Measurements from ENCODE around the gene PDE11A.

PDE11A gene

DNA sequence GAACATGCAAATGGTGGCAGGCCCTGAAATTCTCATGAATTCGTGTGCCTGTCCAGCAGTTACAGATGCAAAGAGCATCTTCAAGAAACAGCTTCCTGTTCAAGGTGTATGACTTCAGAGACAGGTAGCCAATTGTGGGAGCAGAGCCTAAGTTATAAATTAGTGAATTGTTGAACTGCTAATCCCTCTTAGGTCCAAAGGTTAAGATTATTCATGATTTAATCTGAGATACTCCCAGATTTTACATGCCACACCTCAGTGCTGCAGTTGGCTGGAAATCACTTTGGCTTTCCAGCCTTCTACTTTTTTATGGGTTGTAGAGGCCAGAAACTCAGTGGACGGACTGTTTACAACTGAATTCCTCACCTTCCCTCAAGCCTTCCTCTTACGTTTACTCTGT lies 432.2 kb downstream of the PDE11A start:
- ATAC-seq: no peak
- TF ChIP-seq ARNTL (CRISPR knock-in tag; IDR thresholded peaks at IDR 0.05; ENCODE audit: borderline replicate concordance, low read depth) (no peak), ZFP30 (CRISPR knock-in tag; IDR thresholded peaks at IDR 0.05) (no peak), ZNF70 (CRISPR knock-in tag; IDR thresholded peaks at IDR 0.05) (no peak), GLIS3 (CRISPR knock-in tag; IDR thresholded peaks at IDR 0.05) (no peak), ESRRG (CRISPR knock-in tag; IDR thresholded peaks at IDR 0.05) (no peak), ZNF565 (CRISPR knock-in tag; conservative IDR thresholded peaks at IDR 0.05; ENCODE audit: low read depth) (no peak), BACH2 (CRISPR knock-in tag; IDR thresholded peaks at IDR 0.05; ENCODE audit: borderline replicate concordance) (no peak), RARB (CRISPR knock-in tag; IDR thresholded peaks at IDR 0.05) (no peak), TCF4 (CRISPR knock-in tag; IDR thresholded peaks at IDR 0.05; ENCODE audit: borderline replicate concordance) (no peak), PPARA (CRISPR knock-in tag; IDR thresholded peaks at IDR 0.05; ENCODE audit: borderline replicate concordance) (no peak)
- TF ChIP-seq, protein P1, sequence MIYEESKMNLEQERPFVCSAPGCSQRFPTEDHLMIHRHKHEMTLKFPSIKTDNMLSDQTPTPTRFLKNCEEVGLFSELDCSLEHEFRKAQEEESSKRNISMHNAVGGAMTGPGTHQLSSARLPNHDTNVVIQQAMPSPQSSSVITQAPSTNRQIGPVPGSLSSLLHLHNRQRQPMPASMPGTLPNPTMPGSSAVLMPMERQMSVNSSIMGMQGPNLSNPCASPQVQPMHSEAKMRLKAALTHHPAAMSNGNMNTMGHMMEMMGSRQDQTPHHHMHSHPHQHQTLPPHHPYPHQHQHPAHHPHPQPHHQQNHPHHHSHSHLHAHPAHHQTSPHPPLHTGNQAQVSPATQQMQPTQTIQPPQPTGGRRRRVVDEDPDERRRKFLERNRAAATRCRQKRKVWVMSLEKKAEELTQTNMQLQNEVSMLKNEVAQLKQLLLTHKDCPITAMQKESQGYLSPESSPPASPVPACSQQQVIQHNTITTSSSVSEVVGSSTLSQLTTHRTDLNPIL (CRISPR knock-in tag; IDR thresholded peaks at IDR 0.05; ENCODE audit: low read depth): no peak
- TF ChIP-seq, protein P2, sequence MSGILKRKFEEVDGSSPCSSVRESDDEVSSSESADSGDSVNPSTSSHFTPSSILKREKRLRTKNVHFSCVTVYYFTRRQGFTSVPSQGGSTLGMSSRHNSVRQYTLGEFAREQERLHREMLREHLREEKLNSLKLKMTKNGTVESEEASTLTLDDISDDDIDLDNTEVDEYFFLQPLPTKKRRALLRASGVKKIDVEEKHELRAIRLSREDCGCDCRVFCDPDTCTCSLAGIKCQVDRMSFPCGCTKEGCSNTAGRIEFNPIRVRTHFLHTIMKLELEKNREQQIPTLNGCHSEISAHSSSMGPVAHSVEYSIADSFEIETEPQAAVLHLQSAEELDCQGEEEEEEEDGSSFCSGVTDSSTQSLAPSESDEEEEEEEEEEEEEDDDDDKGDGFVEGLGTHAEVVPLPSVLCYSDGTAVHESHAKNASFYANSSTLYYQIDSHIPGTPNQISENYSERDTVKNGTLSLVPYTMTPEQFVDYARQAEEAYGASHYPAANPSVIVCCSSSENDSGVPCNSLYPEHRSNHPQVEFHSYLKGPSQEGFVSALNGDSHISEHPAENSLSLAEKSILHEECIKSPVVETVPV (CRISPR knock-in tag; IDR thresholded peaks at IDR 0.05): no peak
- TF ChIP-seq, protein P3, sequence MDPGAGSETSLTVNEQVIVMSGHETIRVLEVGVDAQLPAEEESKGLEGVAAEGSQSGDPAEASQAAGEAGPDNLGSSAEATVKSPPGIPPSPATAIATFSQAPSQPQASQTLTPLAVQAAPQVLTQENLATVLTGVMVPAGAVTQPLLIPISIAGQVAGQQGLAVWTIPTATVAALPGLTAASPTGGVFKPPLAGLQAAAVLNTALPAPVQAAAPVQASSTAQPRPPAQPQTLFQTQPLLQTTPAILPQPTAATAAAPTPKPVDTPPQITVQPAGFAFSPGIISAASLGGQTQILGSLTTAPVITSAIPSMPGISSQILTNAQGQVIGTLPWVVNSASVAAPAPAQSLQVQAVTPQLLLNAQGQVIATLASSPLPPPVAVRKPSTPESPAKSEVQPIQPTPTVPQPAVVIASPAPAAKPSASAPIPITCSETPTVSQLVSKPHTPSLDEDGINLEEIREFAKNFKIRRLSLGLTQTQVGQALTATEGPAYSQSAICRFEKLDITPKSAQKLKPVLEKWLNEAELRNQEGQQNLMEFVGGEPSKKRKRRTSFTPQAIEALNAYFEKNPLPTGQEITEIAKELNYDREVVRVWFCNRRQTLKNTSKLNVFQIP (CRISPR knock-in tag; IDR thresholded peaks at IDR 0.05; ENCODE audit: borderline replicate concordance, low read depth): no peak

DNA sequence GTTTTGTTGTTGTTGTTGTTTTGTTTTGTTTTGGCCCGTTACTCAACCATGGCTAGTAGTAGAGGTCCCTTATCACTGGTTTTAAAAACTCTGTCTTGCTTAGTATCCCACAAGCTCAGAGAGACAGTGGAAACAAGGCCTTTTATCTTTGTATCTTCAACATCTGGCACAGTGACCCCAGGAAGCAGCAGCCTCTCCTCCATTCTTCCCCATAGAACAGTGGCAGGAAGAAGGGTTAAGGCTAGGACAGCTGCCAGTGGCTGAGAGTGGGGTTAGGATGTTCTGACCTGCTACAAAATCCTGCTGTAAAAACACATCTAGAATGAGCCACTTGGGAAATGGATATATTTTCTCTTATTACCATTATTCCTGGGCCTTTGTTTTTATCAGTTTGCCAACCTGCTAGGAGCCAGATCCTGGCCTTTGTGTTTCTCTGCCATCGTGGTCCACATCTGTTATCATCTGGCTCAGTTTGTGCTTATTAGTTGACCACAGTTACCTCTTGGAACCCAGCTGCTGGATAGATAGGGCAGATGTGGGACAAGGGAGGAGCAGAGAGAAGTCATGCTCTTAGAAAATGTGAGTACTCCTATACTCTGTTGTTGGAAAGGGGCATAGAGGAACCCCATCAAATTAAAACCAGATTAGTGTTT lies 433.2 kb downstream of the PDE11A start:
- ATAC-seq: no peak
- TF ChIP-seq, protein P3 (CRISPR knock-in tag; IDR thresholded peaks at IDR 0.05; ENCODE audit: borderline replicate concordance, low read depth): no peak
- TF ChIP-seq, protein P1 (CRISPR knock-in tag; IDR thresholded peaks at IDR 0.05; ENCODE audit: low read depth): no peak
- TF ChIP-seq, protein P4, sequence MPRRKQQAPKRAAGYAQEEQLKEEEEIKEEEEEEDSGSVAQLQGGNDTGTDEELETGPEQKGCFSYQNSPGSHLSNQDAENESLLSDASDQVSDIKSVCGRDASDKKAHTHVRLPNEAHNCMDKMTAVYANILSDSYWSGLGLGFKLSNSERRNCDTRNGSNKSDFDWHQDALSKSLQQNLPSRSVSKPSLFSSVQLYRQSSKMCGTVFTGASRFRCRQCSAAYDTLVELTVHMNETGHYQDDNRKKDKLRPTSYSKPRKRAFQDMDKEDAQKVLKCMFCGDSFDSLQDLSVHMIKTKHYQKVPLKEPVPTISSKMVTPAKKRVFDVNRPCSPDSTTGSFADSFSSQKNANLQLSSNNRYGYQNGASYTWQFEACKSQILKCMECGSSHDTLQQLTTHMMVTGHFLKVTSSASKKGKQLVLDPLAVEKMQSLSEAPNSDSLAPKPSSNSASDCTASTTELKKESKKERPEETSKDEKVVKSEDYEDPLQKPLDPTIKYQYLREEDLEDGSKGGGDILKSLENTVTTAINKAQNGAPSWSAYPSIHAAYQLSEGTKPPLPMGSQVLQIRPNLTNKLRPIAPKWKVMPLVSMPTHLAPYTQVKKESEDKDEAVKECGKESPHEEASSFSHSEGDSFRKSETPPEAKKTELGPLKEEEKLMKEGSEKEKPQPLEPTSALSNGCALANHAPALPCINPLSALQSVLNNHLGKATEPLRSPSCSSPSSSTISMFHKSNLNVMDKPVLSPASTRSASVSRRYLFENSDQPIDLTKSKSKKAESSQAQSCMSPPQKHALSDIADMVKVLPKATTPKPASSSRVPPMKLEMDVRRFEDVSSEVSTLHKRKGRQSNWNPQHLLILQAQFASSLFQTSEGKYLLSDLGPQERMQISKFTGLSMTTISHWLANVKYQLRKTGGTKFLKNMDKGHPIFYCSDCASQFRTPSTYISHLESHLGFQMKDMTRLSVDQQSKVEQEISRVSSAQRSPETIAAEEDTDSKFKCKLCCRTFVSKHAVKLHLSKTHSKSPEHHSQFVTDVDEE (CRISPR knock-in tag; IDR thresholded peaks at IDR 0.05): no peak
- no peak for TF ChIP-seq ZFP3 (CRISPR knock-in tag; IDR thresholded peaks at IDR 0.05)
- TF ChIP-seq CSDC2 (CRISPR knock-in tag; IDR thresholded peaks at IDR 0.05): no peak
- no peak for TF ChIP-seq ESRRG (CRISPR knock-in tag; IDR thresholded peaks at IDR 0.05)
- no peak for TF ChIP-seq TCF4 (CRISPR knock-in tag; IDR thresholded peaks at IDR 0.05; ENCODE audit: borderline replicate concordance)
- no peak for TF ChIP-seq BACH2 (CRISPR knock-in tag; IDR thresholded peaks at IDR 0.05; ENCODE audit: borderline replicate concordance)
- no peak for TF ChIP-seq OSR1 (CRISPR knock-in tag; IDR thresholded peaks at IDR 0.05)

DNA sequence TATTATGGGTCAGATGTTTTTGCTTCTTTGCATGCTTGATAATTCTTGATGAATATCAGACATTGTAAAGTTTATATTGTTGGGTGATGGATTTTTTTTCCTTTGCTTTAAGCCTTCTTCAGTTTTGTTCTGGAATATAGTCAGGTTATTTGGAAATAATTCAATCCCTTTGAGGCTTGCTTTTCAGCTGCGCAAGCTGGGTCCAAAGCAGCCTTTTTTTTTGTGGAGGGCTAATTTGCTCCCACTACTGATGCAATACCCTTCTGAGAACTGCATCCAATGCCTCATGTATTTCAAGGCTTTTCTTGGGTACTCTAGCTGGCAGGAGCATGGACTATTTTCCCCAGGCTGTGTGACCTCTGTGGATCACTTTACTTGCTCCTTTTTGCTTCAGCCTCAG lies 434.1 kb downstream of the PDE11A start:
- no peak for ATAC-seq
- TF ChIP-seq ZNF565 (CRISPR knock-in tag; conservative IDR thresholded peaks at IDR 0.05; ENCODE audit: low read depth): no peak
- TF ChIP-seq RARB (CRISPR knock-in tag; IDR thresholded peaks at IDR 0.05): no peak
- TF ChIP-seq ZC3H10 (CRISPR knock-in tag; IDR thresholded peaks at IDR 0.05): no peak
- TF ChIP-seq, protein P1 (CRISPR knock-in tag; IDR thresholded peaks at IDR 0.05; ENCODE audit: low read depth): no peak
- TF ChIP-seq ZFP30 (CRISPR knock-in tag; IDR thresholded peaks at IDR 0.05): no peak
- TF ChIP-seq PPARA (CRISPR knock-in tag; IDR thresholded peaks at IDR 0.05; ENCODE audit: borderline replicate concordance): no peak
- TF ChIP-seq, protein P2 (CRISPR knock-in tag; IDR thresholded peaks at IDR 0.05): no peak
- no peak for TF ChIP-seq ZNF8 (CRISPR knock-in tag; IDR thresholded peaks at IDR 0.05)
- no peak for TF ChIP-seq ESRRG (CRISPR knock-in tag; IDR thresholded peaks at IDR 0.05)
- no peak for TF ChIP-seq BACH2 (CRISPR knock-in tag; IDR thresholded peaks at IDR 0.05; ENCODE audit: borderline replicate concordance)
- TF ChIP-seq, protein P3 (CRISPR knock-in tag; IDR thresholded peaks at IDR 0.05; ENCODE audit: borderline replicate concordance, low read depth): no peak
- TF ChIP-seq CSDC2 (CRISPR knock-in tag; IDR thresholded peaks at IDR 0.05): no peak
- no peak for TF ChIP-seq ISL1 (CRISPR knock-in tag; IDR thresholded peaks at IDR 0.05)
